AG04450 (cell line): Measurements from ENCODE around the gene C5orf46. TPM values are rescaled to one million over a fixed set of nuclear protein-coding genes. Genes with fewer than 3 reads are reported as not detected.

Source experiments
- CTCF ChIA-PET: fragments of 300-600, 350-600 bp; formaldehyde crosslinking; extraction: SDS; loops from one replicate; lab custom pipeline; 2022; ENCODE audit warnings: antibody characterized with exemption, inconsistent platforms; lab: Charles Lee
- POLR2A ChIA-PET: fragments of 350-600 bp; formaldehyde crosslinking; extraction: SDS; loops from one replicate; lab custom pipeline; 2021; ENCODE audit warnings: antibody characterized with exemption, inconsistent platforms; lab: Yijun Ruan, JAX
- DNase-seq: peaks from one replicate; pipeline ENCODE4 v3.0.0-alpha.2; 2011; ENCODE audit warnings: low read depth, low spot score
- H3K27ac ChIP-seq: one replicate; pipeline ENCODE4 v1.5.1; 2012; ENCODE audit warnings: low read depth, low read length, control low read depth
- H3K27me3 ChIP-seq: one replicate; pipeline ENCODE4 v1.6.0; 2012; ENCODE audit warnings: low read length; ENCODE audit not compliant: control insufficient read depth, insufficient read depth
- H3K4me3 ChIP-seq: 2 replicates; pipeline ENCODE4 v1.5.1; 2011; ENCODE audit warnings: mild to moderate bottlenecking, low read depth, low read length, control low read depth
- H3K9me3 ChIP-seq: 2 replicates; pipeline ENCODE4 v1.5.1; 2012; ENCODE audit warnings: low read length; ENCODE audit not compliant: control insufficient read depth, insufficient read depth
- CTCF ChIP-seq: IDR thresholded peaks from 2 replicates; pipeline ENCODE4 v1.5.1; 2011; ENCODE audit warnings: low read depth, low read length, control low read depth, inconsistent platforms
- polyA plus RNA-seq: library from polyadenylated mRNA; depleted of rRNA; stranded (reverse); fragments of >200 nt; gene quantifications from 2 replicates; pipeline ENCODE4 v1.2.3, GENCODE V29; 2011

Gene C5orf46
- polyA plus RNA-seq, 1 experiment = not detected

GRCh38 chr5:147935032-147935431 lies 28.7 kb upstream of the C5orf46 start:
- peak; percentile 41 for TF ChIP-seq CTCF
- ChIA-PET CTCF (interaction anchor here (0.7 to 5.9 kb wide), 11 partner anchors 9 to 307 kb away, joined by 3 to 78 read pairs (median 5); no protein-coding TSS in a partner anchor), POLR2A (no interaction called here)
- Histone ChIP-seq H3K9me3 (no peaks in the 10 kb centered on the region), H3K4me3 (no peak overlapping the region), H3K27me3 (no peaks in the 10 kb centered on the region), H3K27ac (no peak overlapping the region)
- no peak for DNase-seq

GRCh38 chr5:147930769-147931168 lies 24.4 kb upstream of the C5orf46 start:
- ChIA-PET CTCF (interaction anchor here (5.9 kb wide), 1 partner anchor 73 kb away, joined by 78 read pairs; no protein-coding TSS in a partner anchor), POLR2A (no interaction called here)
- Histone ChIP-seq H3K27ac (no peak overlapping the region), H3K4me3 (no peak overlapping the region), H3K27me3 (no peaks in the 10 kb centered on the region), H3K9me3 (no peaks in the 10 kb centered on the region)
- TF ChIP-seq CTCF = no peak
- no peak for DNase-seq

- H3K27me3 ChIP-seq = no peaks in the 10 kb centered on the region
- CTCF ChIA-PET = interaction anchor here (1.3 kb wide), 1 partner anchor 70 kb away, joined by 9 read pairs; no protein-coding TSS in a partner anchor
- no peak for DNase-seq
- no peaks in the 10 kb centered on the region for H3K9me3 ChIP-seq
- no peak overlapping the region for H3K27ac ChIP-seq
- H3K4me3 ChIP-seq = no peak overlapping the region
- no peak for TF ChIP-seq CTCF
- POLR2A ChIA-PET = no interaction called here
Observed at GRCh38 chr5:147927901-147928300, 21.6 kb upstream of the C5orf46 start.

- CTCF ChIA-PET = interaction anchor here (1.2 kb wide), 1 partner anchor 9 kb away, joined by 6 read pairs; no protein-coding TSS in a partner anchor
- POLR2A ChIA-PET = no interaction called here
- Histone ChIP-seq H3K27ac (no peak overlapping the region), H3K9me3 (no peaks in the 10 kb centered on the region), H3K4me3 (no peak overlapping the region), H3K27me3 (no peaks in the 10 kb centered on the region)
- DNase-seq = no peak
- TF ChIP-seq CTCF = no peak
Observed at GRCh38 chr5:147925020-147925419, 18.7 kb upstream of the C5orf46 start.

GRCh38 chr5:147921136-147921535 lies 14.8 kb upstream of the C5orf46 start:
- no peaks in the 10 kb centered on the region for H3K27me3 ChIP-seq
- DNase-seq = no peak
- no peak for TF ChIP-seq CTCF
- POLR2A ChIA-PET = no interaction called here
- CTCF ChIA-PET = interaction anchor here (0.6 kb wide), 1 partner anchor 64 kb away, joined by 3 read pairs; no protein-coding TSS in a partner anchor
- no peak overlapping the region for H3K4me3 ChIP-seq
- H3K9me3 ChIP-seq = no peaks in the 10 kb centered on the region
- no peak overlapping the region for H3K27ac ChIP-seq
